SK-N-MC (cell line): ENCODE measurements around the gene C1QTNF1.

Source experiments
- DNase-seq: peaks from one replicate; pipeline ENCODE4 v3.0.0-alpha.2; 2011; ENCODE audit warnings: low read depth, low spot score
- H3K27ac ChIP-seq: fragments of 200-600 bp; sonication (generic); 2 replicates; pipeline ENCODE4 v1.5.1; 2016; ENCODE audit warnings: mixed run types
- H3K36me3 ChIP-seq: fragments of 200-600 bp; sonication (generic); 2 replicates; pipeline ENCODE4 v1.6.1; 2017; ENCODE audit warnings: antibody characterized with exemption, low read length, mixed read lengths; ENCODE audit not compliant: insufficient read depth
- H3K4me3 ChIP-seq: fragments of 200-600 bp; sonication (generic); 2 replicates; pipeline ENCODE4 v1.5.1; 2016
- H3K9ac ChIP-seq: fragments of 200-600 bp; sonication (generic); 2 replicates; pipeline ENCODE4 v1.8.0; 2017; ENCODE audit warnings: mixed run types, mixed read lengths; ENCODE audit not compliant: insufficient read length
- H3K9me3 ChIP-seq: fragments of 200-600 bp; sonication (generic); 2 replicates; pipeline ENCODE4 v1.6.1; 2017; ENCODE audit warnings: low read depth, mild to moderate bottlenecking, antibody characterized with exemption, low read length, moderate library complexity, mixed read lengths
- EZH2 ChIP-seq: fragments of 200-600 bp; sonication (generic); IDR thresholded peaks from one replicate; pipeline ENCODE4 v1.6.1; 2017; ENCODE audit warnings: antibody characterized with exemption
- FOXP2 ChIP-seq: optimal IDR thresholded peaks from 2 replicates; pipeline ENCODE3; 2011; ENCODE audit warnings: mild to moderate bottlenecking, moderate library complexity; ENCODE audit not compliant: insufficient read depth; ENCODE audit errors: extremely low read length, control extremely low read depth
- POLR2AphosphoS5 ChIP-seq: IDR thresholded peaks from 2 replicates; pipeline ENCODE4 v1.6.1; 2012; ENCODE audit warnings: mild to moderate bottlenecking, low read depth, low read length, borderline replicate concordance

C1QTNF1 gene

DNA sequence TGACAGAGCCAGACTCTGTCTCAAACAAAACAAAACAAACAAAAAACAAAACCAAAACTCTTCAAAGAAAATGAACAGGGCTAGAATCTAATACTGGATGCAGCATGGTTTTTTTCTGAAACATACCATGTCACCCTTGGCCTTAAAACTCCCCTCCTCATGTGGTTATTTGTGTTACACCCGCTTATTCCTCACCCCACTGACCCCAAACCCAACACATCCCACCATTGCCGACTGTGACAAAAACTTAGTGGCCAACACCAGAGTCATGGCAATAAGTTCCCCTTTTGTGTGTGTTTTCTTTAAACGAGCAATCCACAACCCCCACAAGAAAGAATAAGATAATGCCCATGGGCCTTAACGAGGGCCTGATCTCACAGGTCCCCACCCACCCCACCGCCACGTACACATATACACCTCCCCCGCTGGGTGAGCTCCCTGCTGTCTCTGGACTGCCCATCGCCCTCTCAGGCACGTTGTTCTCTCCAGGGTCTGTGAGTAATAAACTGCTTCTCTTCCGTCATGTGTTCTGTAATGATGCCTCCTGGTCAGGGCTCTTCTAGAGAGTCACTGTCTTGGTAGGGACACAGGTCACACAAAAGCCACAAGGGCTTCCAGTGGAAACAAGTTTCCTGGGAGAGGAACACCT lies 33.9 kb downstream of the C1QTNF1 start:
- Histone ChIP-seq H3K4me3 (no peak overlapping the region), H3K9ac (no peak overlapping the region), H3K9me3 (no peaks in the 10 kb centered on the region; the same call in 1 of the 2 replicates), H3K27ac (no peak overlapping the region), H3K36me3 (no peaks in the 10 kb centered on the region)
- TF ChIP-seq FOXP2: no peak
- no peak for TF ChIP-seq POLR2AphosphoS5
- TF ChIP-seq EZH2: no peak
- DNase-seq: no peak

DNA sequence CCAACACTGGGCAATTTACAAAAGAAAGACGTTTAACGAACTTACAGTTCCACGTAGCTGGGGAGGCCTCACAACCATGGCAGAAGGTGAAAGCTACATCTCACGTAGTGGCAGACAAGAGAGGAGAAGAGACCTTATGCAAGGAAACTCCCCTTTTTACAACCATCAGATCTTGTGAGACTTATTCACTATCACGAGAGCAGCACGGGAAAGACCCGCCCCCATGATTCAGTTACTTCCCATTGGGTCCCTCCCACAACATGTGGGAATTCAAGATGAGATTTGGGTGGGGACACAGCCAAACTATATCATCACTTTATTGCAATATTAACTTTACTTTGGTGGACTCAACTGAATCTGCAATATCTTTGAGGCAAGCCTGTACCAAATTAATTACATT lies 38.7 kb downstream of the C1QTNF1 start:
- H3K9ac ChIP-seq: no peak overlapping the region

DNA sequence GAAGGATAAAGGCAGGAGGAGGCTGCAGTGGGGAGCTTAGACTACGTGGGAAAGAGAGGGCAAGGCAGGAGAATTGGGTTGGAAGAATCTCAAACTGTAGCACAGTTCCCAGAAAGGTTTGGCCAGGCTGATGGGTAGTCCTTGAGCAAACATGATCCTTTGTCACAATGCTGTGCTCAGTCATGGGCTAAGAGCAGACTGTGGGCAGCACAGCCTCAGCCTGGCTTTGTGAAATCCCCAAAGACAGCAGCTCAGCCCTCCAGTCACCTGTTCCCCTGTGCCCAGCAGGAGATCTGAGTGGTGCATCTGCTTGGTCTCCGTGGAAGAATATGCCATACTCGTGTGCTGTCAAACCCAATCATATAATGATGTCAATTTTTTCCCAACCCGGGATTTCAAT lies 40.1 kb downstream of the C1QTNF1 start:
- DNase-seq: no peak
- H3K9me3 ChIP-seq: no peaks in the 10 kb centered on the region
- no peak for TF ChIP-seq POLR2AphosphoS5
- no peaks in the 10 kb centered on the region for H3K36me3 ChIP-seq
- H3K9ac ChIP-seq: no peak overlapping the region
- no peak overlapping the region for H3K27ac ChIP-seq
- H3K4me3 ChIP-seq: no peak overlapping the region

More for the DNA sequence above, 38.7 kb downstream of the C1QTNF1 start:
- H3K4me3 ChIP-seq: no peak overlapping the region
- no peaks in the 10 kb centered on the region for H3K36me3 ChIP-seq
- TF ChIP-seq FOXP2 (no peak), POLR2AphosphoS5 (no peak), EZH2 (no peak)
- DNase-seq: no peak
- H3K27ac ChIP-seq: no peak overlapping the region
- H3K9me3 ChIP-seq: no peaks in the 10 kb centered on the region

DNA sequence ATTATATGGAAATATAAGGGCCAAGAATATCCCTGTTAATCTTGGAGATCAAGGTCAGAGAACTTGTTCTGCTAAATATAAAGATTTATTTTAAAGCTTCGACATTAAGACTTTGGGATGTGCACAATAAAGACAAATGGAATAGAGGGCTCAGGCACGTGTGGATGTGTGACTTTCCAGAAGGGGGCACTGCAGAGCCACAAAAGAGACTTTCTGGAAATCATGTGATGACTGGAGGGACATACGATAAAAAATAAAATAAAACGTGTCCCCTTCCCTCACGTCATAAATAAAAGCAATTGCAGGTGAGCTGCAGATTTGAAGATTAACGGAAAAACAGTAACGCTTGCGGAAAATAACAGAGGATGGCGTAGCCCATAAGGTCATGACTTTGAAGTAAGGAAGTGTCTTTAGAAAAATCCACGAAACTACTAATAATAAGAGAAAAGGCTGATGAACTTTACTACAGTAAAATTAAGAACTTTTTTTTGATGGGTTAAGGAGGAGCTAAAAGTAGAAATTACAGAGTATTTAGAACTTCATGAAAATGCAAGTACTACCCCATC lies 41.2 kb downstream of the C1QTNF1 start:
- no peak for TF ChIP-seq FOXP2
- TF ChIP-seq EZH2: no peak
- no peak for TF ChIP-seq POLR2AphosphoS5
- Histone ChIP-seq H3K4me3 (no peak overlapping the region), H3K27ac (no peak overlapping the region), H3K9me3 (no peaks in the 10 kb centered on the region), H3K9ac (no peak overlapping the region), H3K36me3 (no peaks in the 10 kb centered on the region)
- no peak for DNase-seq

DNA sequence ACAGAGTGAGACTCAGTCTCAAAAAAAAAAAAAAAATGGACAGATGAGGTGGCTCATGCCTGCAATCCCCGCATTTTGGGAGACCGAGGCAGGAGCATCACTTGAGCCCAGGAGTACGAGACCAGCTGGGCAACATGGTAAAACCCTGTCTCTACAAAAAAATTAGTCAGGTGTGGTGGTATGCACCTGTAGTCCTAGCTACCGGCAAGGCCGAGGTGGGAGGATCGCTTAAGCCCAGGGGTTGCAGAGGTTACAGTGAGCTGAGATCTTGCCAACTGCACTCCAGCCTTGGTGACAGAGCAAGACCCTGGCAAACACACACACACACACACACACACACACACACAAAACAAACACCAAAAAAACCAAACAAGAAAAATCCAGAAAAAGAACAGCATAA lies 43.0 kb downstream of the C1QTNF1 start:
- Histone ChIP-seq H3K9ac (no peak overlapping the region), H3K4me3 (no peak overlapping the region), H3K27ac (no peak overlapping the region), H3K9me3 (no peaks in the 10 kb centered on the region), H3K36me3 (no peaks in the 10 kb centered on the region)
- DNase-seq: no peak
- no peak for TF ChIP-seq FOXP2
- TF ChIP-seq EZH2: no peak
- TF ChIP-seq POLR2AphosphoS5: no peak

DNA sequence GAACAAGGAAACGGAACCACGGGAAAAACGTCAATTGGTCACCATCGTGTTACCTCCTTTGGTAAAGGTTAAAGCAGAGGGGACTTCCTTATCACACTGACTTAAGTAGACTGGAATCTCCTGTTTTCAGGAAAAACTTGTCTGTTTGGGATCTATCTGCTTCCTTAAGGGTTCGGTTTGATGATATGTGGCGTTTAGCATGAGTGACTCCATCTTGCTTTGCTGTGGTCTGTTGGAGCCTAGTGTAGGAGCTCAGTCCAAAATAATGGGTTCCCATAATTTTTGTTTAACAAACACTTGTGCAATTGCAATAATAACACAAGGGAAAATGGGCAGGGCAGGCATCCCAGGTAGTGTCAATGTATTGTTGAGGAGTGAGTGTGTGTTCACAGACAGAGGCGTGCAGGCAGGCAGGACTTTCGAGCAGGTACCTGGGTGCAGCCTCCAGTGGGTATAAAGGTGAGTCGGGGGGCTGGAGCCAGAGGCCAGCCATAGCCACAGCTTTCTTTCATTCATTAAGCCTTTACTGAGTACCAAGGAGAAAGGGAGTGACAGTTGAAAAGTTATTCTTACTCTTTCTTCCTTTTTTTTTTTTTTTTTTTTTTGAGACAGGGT lies 46.4 kb downstream of the C1QTNF1 start:
- Histone ChIP-seq H3K9me3 (no peaks in the 10 kb centered on the region), H3K4me3 (no peak overlapping the region), H3K36me3 (no peaks in the 10 kb centered on the region), H3K27ac (no peak overlapping the region), H3K9ac (no peak overlapping the region)
- DNase-seq: no peak
- TF ChIP-seq FOXP2 (no peak), EZH2 (no peak), POLR2AphosphoS5 (no peak)

DNA sequence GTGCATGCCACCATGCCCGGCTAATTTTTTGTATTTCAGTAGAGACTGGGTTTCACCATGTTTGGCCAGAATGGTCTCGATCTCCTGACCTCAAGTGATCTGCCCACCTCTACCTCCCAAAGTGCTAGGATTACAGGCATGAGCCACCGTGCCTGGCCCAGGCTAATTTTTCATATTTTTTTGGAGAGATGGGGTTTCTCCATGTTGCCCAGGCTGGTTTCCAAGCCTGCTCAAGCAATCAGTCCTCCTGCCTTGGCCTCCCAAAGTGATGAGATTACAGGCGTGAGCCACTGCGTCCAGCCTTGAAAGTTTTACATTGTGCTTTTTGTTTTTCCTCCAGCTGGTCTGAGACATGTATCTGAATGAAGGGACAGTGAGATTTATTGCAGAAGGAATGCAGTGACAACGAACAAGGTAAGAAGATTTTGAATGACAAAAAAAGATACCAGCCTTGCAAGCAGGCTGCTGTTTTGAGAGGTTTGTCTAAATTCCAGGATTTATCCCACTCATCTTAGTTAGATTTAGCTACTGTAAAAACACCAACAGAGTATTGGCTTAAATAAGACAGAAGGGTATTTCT lies 47.3 kb downstream of the C1QTNF1 start:
- H3K36me3 ChIP-seq: no peaks in the 10 kb centered on the region
- H3K27ac ChIP-seq: no peak overlapping the region
- DNase-seq: no peak
- H3K9me3 ChIP-seq: no peaks in the 10 kb centered on the region
- no peak overlapping the region for H3K9ac ChIP-seq
- no peak overlapping the region for H3K4me3 ChIP-seq
- TF ChIP-seq FOXP2: no peak
- TF ChIP-seq POLR2AphosphoS5: no peak
- TF ChIP-seq EZH2: no peak

DNA sequence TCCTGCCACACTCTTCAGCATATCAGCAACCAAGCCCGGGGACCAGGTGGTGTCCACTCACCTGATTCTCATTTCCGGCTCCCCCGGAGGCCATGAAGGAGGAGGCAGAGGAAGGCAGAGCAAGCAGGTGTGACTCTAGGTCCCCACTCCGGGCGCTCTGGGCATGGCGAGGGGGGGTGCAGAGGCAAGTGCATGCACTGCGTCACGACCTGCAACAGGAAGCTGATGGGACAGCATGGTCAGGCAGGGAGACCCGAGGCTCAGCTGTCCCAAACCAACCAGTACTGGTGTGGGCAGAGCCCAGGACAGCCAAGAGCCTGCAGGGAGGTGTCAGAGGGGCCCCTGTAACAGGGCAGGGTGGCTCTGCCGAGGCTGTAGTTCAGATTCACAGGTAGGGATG lies 48.6 kb downstream of the C1QTNF1 start:
- Histone ChIP-seq H3K9me3 (no peaks in the 10 kb centered on the region), H3K36me3 (no peaks in the 10 kb centered on the region), H3K27ac (no peak overlapping the region), H3K4me3 (no peak overlapping the region), H3K9ac (no peak overlapping the region)
- no peak for DNase-seq
- TF ChIP-seq FOXP2 (no peak), EZH2 (no peak), POLR2AphosphoS5 (no peak)
